Keratinocyte (primary cell): ENCODE measurements around the gene DDX11.
"Not testable (repeated sequence)": the region's sequence is repeated elsewhere in the genome, so short reads cannot be mapped to it uniquely, and the experiment has no call there.

Source experiments
- CTCF ChIP-seq, 3 experiments: IDR thresholded peaks in 1 of 3; conservative IDR thresholded peaks in 1 of 3; optimal IDR thresholded peaks in 1 of 3; 2 replicates in 2 of 3; 3 replicates in 1 of 3; pipeline versions ENCODE3 to v1.5.1; 2011; ENCODE audit warnings: low read length in 3 of 3, mild to moderate bottlenecking in 3 of 3, moderate library complexity in 2 of 3, control low read depth in 1 of 3, inconsistent platforms in 1 of 3; ENCODE audit not compliant: insufficient read depth in 2 of 3; ENCODE audit errors: extremely low read depth in 1 of 3
- EZH2 ChIP-seq: IDR thresholded peaks from one replicate; pipeline ENCODE4 v1.6.1; 2012; ENCODE audit warnings: inconsistent platforms, mild to moderate bottlenecking, low read length, moderate library complexity

- TF ChIP-seq CTCF (optimal IDR thresholded peaks at IDR 0.05 in 1 of 3, IDR thresholded peaks at IDR 0.05 in 1 of 3, conservative IDR thresholded peaks at IDR 0.05 in 1 of 3; ENCODE audit: extremely low read depth in 1 of 3, insufficient read depth in 2 of 3, low read length in 3 of 3); EZH2: not testable (repeated sequence)
Measured at GRCh38 chr12:31077998-31078397, 4.3 kb downstream of the DDX11 start.
